Globus pallidus (tissue), 1 donor: ENCODE data around the gene RSU1.

Source experiments
- DNase-seq: peaks from one replicate; pipeline ENCODE4 v3.0.0-alpha.2; 2015; ENCODE audit warnings: low spot score

Gene RSU1

GRCh38 chr10:16822027-16822426 is 4.8 kb upstream of the RSU1 start:
- DNase-seq, result no peak

DNA sequence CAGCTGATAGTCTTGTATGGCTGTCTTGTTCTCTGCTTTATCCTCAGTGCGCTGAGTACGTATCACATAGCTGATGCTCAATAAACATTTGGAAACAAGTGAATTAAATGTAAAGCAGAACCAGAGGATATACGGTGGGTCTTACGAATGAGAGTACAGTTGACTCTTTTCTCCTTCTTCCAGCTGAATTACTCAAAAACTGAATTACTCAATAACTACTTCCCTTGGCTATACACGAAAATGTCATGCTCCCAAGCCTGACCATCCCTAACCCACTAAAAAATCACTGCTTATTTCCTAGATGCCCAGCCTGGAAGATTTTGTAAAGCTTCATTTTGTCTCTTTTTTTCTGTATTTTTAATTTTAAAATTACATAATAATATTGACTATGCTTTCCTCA is 3.2 kb upstream of the RSU1 start:
- DNase-seq, result no peak

GRCh38 chr10:16820018-16820417 is 2.8 kb upstream of the RSU1 start:
- no peak for DNase-seq

DNA sequence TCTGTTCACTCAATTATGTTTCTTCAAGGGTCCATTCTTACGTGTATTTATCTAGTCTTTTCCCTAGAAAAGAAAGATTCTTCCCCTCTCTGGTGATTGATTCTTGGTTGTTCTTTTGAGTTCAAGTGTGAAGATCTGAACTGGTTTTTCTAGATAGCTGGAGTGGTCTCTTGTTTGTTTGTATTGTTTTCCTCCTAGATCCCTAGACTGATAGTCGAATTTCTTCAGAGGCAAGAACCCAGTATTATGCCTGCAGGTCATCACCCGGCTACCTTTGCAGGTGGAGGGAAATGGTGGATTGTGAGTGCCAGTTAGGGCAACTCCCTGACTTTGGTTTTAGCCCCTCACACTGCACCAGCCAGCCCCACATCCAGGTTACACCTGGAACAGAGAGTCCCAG is 2.2 kb upstream of the RSU1 start:
- DNase-seq, result no peak

GRCh38 chr10:16819026-16819425 is 1.8 kb upstream of the RSU1 start:
- no peak for DNase-seq

- DNase-seq, result peak; percentile 50
Measured at GRCh38 chr10:16816830-16817124, 447 bp downstream of the RSU1 start.

GRCh38 chr10:16816171-16816570 is 1.1 kb downstream of the RSU1 start:
- DNase-seq, result no peak

DNA sequence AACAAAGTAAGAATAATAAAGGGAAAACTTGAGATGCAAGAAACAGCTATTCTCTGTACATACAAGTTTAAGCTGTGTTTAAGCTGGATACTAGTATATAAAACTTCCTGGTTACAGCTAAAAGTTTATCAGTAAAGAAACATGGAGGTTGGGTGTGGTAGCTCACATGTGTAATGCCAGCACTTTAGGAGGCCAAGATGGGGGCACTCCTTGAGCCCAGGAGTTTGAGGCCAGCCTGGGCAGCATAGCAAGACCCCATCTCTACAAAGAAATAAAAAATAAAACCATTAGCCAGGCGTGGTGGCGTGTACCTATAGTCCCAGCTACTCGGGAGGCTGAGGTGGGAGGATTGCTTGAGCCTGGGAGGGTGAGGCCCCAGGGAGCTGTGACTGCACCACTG is 3.2 kb downstream of the RSU1 start:
- DNase-seq, result no peak

- no peak for DNase-seq
Measured at GRCh38 chr10:16812676-16813075, 4.5 kb downstream of the RSU1 start.

- DNase-seq, result no peak
Measured at GRCh38 chr10:16811765-16812164, 5.5 kb downstream of the RSU1 start.

DNA sequence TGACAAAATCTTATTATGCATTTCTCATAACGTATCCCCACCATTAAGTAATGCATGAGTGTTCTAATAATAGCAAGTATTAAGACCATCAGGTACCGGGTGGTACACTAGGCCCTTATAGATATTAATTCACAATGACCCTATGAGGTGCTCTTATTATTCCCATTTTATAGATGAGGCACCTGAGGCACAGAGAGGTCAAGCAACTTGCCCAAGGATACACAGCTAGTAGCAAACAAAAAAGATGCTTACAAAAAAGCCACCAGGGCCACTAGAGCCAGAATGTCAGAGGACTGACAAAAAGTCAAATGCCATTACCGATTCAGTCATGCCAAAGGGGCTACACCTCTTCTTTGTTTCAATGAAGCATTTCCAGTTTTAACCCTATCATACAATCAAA is 5.9 kb downstream of the RSU1 start:
- no peak for DNase-seq

- peak; percentile 29 for DNase-seq
Measured at GRCh38 chr10:16809074-16809718, 8.0 kb downstream of the RSU1 start.

DNA sequence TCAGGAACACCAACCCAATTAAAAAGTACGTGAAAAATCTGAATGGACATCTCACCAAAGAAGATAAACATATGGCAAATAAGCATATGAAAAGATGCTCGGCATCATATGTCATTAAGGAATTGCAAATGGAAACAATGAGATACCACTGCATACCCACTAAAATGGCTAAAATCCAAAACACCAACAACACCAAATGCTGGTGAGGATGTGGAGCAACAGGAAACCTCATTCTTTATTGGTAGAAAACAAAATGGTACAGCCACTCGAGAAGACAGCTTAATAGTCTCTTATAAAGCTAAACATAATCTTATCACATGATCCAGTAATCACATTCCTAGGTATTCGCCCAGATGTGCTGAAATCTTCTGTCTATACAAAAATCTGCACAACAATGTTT is 13.1 kb downstream of the RSU1 start:
- no peak for DNase-seq

GRCh38 chr10:16803464-16803863 is 13.8 kb downstream of the RSU1 start:
- DNase-seq, result no peak

DNA sequence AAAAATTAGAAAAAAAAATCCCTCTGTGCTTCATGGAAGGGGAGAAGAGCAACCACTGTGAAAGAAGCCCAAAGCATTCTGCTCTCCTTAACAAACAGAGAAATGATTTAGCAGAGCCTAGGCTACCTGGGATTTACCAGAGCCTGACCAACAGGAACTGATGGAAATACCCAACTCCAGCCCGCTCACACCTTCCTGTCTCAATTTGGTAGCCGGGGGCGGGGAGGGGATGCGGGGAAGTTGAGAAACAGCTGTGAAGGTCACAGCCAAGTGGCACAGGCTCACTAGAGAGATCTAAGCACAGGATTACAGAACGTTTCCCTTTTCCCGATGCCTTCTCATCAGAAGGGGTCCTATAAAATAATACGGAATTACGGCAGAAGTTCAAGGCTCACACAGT is 17.6 kb downstream of the RSU1 start:
- DNase-seq, result no peak

- no peak for DNase-seq
Measured at GRCh38 chr10:16798571-16798970, 18.7 kb downstream of the RSU1 start.

- DNase-seq, result no peak
Measured at GRCh38 chr10:16795410-16796073, 21.7 kb downstream of the RSU1 start.

- no peak for DNase-seq
Measured at GRCh38 chr10:16794005-16794404, 23.2 kb downstream of the RSU1 start.

GRCh38 chr10:16792675-16793074 is 24.5 kb downstream of the RSU1 start:
- DNase-seq, result no peak

DNA sequence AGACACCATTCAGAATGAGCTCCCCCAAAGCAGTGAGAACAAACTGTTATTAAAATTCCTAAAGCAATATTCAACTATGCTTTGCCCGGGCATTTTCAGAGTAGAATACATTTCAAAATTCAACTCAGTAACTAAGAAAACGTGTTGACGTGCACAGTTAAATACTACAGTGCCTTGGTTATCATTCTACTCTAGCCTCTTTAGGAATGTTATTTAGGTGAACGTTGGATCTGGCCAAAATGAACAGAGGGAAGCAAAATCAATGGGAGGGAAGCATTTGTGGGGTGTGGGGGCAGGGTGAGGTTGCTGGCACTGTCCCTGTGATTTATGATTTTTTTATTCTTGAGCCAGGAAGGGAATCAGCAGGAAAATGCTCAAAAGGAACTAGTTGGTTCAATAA is 27.5 kb downstream of the RSU1 start:
- no peak for DNase-seq

GRCh38 chr10:16789261-16789660 is 28.0 kb downstream of the RSU1 start:
- no peak for DNase-seq

DNA sequence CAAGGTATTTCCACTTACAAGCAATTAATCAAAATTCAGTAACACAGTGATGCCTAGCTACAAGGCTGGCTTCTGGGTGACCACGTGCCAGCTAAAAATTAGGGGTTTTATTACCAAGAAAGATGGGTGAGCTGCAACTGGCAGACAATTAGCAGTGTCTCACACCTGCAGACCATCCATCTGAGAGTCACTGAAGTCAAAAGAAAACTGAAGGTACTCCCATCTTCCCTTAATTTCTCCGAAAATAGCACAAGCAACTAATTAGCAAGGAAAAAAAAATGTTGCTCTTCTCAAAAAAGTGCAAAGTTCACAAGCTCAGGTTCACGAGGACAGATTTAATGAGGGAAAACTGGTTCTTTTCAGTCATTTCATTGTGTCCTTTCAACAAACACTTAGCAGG is 28.4 kb downstream of the RSU1 start:
- DNase-seq, result no peak

DNA sequence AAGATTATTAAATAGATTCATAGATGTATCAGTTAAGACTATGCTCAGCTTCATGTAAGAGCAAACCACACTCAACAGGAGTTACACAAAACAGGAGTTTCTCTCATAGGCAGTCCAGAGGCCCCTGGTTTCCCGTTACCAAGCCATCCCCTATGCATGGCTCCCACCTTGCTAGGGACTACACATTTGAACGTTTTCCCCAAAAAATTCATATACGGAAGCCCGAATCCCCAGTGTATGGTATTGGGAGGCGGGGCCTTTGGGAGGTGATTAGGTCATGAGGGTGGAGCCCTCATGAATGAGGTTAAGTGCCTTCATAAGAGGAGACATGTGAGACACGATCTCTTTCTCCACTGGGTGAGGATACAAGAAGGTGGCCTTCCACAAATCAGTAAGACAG is 29.1 kb downstream of the RSU1 start:
- DNase-seq, result no peak

DNA sequence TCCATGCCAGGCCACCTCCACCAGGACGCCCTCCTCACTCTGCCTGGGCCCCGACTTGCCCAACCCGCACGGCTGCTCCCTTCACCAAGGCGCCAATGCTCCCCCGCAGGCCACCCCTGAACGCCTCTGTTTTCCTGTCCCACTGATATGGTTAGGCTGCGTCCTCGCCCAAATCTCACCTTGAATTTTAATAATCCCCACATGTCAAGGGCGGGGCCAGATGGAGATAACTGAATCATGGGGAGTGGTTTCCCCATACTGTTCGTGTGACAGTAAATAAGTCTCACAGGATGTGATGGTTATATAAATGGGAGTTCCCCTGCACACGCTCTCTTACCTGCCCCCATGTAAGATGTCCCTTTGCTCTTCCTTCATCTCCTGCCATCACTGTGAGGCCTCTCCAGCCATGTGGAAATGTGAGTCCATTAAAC is 29.8 kb downstream of the RSU1 start:
- no peak for DNase-seq
